Thyroid gland (tissue), 4 donors: ENCODE measurements around the gene CRISP2.

Experiments used
- POLR2A ChIP-seq, 2 donors: fragments of 450-650 bp; IDR thresholded peaks; one replicate each; pipeline ENCODE4 v1.6.1; 2017; ENCODE audit warnings: antibody characterized with exemption in 2 of 2, mild to moderate bottlenecking in 2 of 2, moderate library complexity in 1 of 2
- TF ChIP-seq, protein P1 (sequence below), 6 experiments: fragments of 200-600 bp in 3 of 6; fragments of 450-650 bp in 3 of 6; sonication (generic) in 3 of 6; IDR thresholded peaks; one replicate each; pipeline ENCODE4 v1.5.1; 2016 to 2019; ENCODE audit warnings: antibody characterized with exemption in 6 of 6, mild to moderate bottlenecking in 2 of 6, inconsistent platforms in 1 of 6, moderate library complexity in 1 of 6

DNA sequence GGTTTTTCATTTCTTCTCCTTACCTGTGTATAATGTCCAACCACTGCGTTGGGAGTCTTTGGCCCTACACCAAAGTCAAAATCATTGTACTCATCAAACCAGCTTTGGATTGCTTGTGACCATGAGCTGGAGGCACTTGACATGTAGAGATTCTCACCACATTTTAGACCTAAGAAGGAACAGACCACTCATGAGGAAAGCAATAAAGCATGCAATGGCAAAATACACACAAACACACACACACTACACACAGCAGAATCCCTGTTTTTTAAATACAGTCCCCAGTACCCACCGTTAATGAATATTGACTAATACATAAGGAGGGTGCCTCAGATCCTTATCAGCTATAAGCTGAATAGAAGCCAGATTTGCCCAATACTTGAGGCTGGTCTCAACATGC lies 20.3 kb upstream of the CRISP2 start:
- TF ChIP-seq, protein P1, sequence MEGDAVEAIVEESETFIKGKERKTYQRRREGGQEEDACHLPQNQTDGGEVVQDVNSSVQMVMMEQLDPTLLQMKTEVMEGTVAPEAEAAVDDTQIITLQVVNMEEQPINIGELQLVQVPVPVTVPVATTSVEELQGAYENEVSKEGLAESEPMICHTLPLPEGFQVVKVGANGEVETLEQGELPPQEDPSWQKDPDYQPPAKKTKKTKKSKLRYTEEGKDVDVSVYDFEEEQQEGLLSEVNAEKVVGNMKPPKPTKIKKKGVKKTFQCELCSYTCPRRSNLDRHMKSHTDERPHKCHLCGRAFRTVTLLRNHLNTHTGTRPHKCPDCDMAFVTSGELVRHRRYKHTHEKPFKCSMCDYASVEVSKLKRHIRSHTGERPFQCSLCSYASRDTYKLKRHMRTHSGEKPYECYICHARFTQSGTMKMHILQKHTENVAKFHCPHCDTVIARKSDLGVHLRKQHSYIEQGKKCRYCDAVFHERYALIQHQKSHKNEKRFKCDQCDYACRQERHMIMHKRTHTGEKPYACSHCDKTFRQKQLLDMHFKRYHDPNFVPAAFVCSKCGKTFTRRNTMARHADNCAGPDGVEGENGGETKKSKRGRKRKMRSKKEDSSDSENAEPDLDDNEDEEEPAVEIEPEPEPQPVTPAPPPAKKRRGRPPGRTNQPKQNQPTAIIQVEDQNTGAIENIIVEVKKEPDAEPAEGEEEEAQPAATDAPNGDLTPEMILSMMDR (IDR thresholded peaks at IDR 0.05) = no peak
- TF ChIP-seq POLR2A (IDR thresholded peaks at IDR 0.05) = no peak
